ENCODE measurements around the gene SLIT1.

Gene SLIT1

DNA sequence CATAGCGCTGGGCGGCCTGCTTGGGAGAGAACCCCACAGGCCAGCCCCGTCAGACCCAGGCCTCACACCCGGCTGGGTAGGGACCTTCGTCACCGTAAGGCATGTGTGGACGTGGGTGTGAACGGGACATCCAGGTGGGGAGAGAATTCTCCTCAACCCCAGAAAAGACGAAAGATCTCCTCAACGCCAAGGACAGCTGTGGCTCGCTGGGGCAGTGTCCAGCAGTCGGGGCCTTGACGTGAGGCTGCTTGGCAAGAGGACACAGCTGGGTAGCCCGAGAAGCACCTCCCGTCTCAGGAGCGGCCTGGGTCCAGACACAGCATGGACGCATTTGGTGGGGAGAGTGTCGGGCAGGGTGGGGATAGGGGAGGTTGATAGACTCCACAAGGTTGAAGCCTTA lies 1.2 kb upstream of the SLIT1 start:
- Histone ChIP-seq H3F3A (ENCODE audit: insufficient read depth) (no peaks in the 10 kb centered on the region), H3K4me3 (ENCODE audit: insufficient read depth, low read length, poor library complexity, severe bottlenecking) (no peak overlapping the region), H2AFZ (ENCODE audit: low read depth, low read length, severe bottlenecking) (no peak overlapping the region), H3K27ac (ENCODE audit: low read depth, low read length) (no peak overlapping the region), H3K9me2 (replicated peaks; ENCODE audit: insufficient read depth, low read length) (no peaks in the 10 kb centered on the region), H3K79me2 (ENCODE audit: insufficient read depth, low read length) (no peaks in the 10 kb centered on the region), H3K9me3 (ENCODE audit: insufficient read depth, low read length) (no peaks in the 10 kb centered on the region), H3K9ac (ENCODE audit: low read length) (no peak overlapping the region), H3K36me3 (ENCODE audit: low read length) (no peaks in the 10 kb centered on the region), H3K4me2 (ENCODE audit: low read depth, low read length, poor library complexity, severe bottlenecking) (no peak overlapping the region), H3K27me3 (ENCODE audit: low read length) (no peaks in the 10 kb centered on the region), H4K20me1 (ENCODE audit: low read depth, low read length) (no peaks in the 10 kb centered on the region)
- TF ChIP-seq EZH2phosphoT487 (conservative IDR thresholded peaks at IDR 0.05; ENCODE audit: low read length): no peak
- TF ChIP-seq, protein P1, sequence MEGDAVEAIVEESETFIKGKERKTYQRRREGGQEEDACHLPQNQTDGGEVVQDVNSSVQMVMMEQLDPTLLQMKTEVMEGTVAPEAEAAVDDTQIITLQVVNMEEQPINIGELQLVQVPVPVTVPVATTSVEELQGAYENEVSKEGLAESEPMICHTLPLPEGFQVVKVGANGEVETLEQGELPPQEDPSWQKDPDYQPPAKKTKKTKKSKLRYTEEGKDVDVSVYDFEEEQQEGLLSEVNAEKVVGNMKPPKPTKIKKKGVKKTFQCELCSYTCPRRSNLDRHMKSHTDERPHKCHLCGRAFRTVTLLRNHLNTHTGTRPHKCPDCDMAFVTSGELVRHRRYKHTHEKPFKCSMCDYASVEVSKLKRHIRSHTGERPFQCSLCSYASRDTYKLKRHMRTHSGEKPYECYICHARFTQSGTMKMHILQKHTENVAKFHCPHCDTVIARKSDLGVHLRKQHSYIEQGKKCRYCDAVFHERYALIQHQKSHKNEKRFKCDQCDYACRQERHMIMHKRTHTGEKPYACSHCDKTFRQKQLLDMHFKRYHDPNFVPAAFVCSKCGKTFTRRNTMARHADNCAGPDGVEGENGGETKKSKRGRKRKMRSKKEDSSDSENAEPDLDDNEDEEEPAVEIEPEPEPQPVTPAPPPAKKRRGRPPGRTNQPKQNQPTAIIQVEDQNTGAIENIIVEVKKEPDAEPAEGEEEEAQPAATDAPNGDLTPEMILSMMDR (IDR thresholded peaks at IDR 0.05; ENCODE audit: insufficient read depth, low read length, poor library complexity, severe bottlenecking): no peak

DNA sequence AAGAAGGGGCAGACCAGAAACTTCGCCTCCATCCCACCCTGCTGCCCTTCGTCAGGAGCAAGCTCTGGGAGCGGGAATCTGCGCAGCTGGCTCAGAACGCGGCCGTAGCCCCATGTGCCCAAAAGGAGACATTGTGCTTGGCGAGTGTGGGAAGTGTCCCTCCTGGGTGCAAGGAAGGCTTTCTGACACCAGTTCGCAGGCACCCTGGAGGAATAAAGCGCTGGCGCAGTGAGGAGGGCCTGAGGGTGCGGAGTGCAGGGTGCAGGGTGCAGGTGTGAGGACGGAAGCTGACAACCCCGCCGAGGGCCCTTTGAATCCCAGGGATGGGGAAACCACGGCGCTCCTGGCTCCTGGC lies 811 bp downstream of the SLIT1 start:
- no peak overlapping the region for H3K4me2 ChIP-seq (ENCODE audit: low read depth, low read length, poor library complexity, severe bottlenecking)
- H4K20me1 ChIP-seq (ENCODE audit: low read depth, low read length): no peaks in the 10 kb centered on the region
- H3K9ac ChIP-seq (ENCODE audit: low read length): no peak overlapping the region
- H3K4me3 ChIP-seq (ENCODE audit: insufficient read depth, low read length, poor library complexity, severe bottlenecking): no peak overlapping the region
- H2AFZ ChIP-seq (ENCODE audit: low read depth, low read length, severe bottlenecking): no peak overlapping the region
- no peaks in the 10 kb centered on the region for H3F3A ChIP-seq (ENCODE audit: insufficient read depth)
- no peak for TF ChIP-seq EZH2phosphoT487 (conservative IDR thresholded peaks at IDR 0.05; ENCODE audit: low read length)
- TF ChIP-seq, protein P1 (IDR thresholded peaks at IDR 0.05; ENCODE audit: insufficient read depth, low read length, poor library complexity, severe bottlenecking): no peak
- no peak overlapping the region for H3K27ac ChIP-seq (ENCODE audit: low read depth, low read length)
- H3K79me2 ChIP-seq (ENCODE audit: insufficient read depth, low read length): no peaks in the 10 kb centered on the region
- no peaks in the 10 kb centered on the region for H3K36me3 ChIP-seq (ENCODE audit: low read length)
- no peaks in the 10 kb centered on the region for H3K9me3 ChIP-seq (ENCODE audit: insufficient read depth, low read length)
- H3K27me3 ChIP-seq (ENCODE audit: low read length): no peaks in the 10 kb centered on the region
- no peaks in the 10 kb centered on the region for H3K9me2 ChIP-seq (replicated peaks; ENCODE audit: insufficient read depth, low read length)

DNA sequence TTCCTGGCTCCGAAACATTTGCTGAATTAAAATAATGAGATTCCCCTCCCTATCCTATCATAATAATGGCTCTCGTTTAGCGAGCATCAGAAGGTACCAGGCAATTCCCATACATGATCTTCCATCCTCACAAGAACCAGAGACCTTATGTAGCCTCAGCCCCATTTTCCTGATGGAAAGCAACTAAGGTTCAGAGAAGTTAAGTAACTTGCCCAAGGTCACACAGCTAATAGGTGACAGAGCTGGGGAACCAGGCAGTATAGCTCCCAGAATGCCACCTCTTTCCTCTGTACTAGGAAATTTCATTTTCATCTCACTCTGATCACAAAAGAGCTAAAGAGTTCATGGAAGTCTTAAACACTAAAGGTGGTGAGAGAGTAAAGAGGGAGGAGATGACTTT lies 2.4 kb downstream of the SLIT1 start:
- Histone ChIP-seq H3K9ac (ENCODE audit: low read length) (no peak overlapping the region), H3K27ac (ENCODE audit: low read depth, low read length) (no peak overlapping the region), H3K79me2 (ENCODE audit: insufficient read depth, low read length) (no peaks in the 10 kb centered on the region), H3F3A (ENCODE audit: insufficient read depth) (no peaks in the 10 kb centered on the region), H2AFZ (ENCODE audit: low read depth, low read length, severe bottlenecking) (no peak overlapping the region), H4K20me1 (ENCODE audit: low read depth, low read length) (no peaks in the 10 kb centered on the region), H3K9me2 (replicated peaks; ENCODE audit: insufficient read depth, low read length) (no peaks in the 10 kb centered on the region), H3K36me3 (ENCODE audit: low read length) (no peaks in the 10 kb centered on the region), H3K4me3 (ENCODE audit: insufficient read depth, low read length, poor library complexity, severe bottlenecking) (no peak overlapping the region), H3K4me2 (ENCODE audit: low read depth, low read length, poor library complexity, severe bottlenecking) (no peak overlapping the region), H3K9me3 (ENCODE audit: insufficient read depth, low read length) (no peaks in the 10 kb centered on the region), H3K27me3 (ENCODE audit: low read length) (no peaks in the 10 kb centered on the region)
- no peak for TF ChIP-seq EZH2phosphoT487 (conservative IDR thresholded peaks at IDR 0.05; ENCODE audit: low read length)
- TF ChIP-seq, protein P1 (IDR thresholded peaks at IDR 0.05; ENCODE audit: insufficient read depth, low read length, poor library complexity, severe bottlenecking): no peak

All from SU-DHL-6 (cell line).